ENCODE data around the gene MBTD1. TPM values are rescaled to one million over a fixed set of nuclear protein-coding genes. Genes with fewer than 3 reads are reported as not detected.

MBTD1 gene
- total and polyA plus RNA-seq, 7 experiments from 2014 or later, result 7.0 to 35.8 (median 27.3) TPM

GRCh38 chr17:51244041-51244440 is 15.8 kb downstream of the MBTD1 start:
- Mint-ChIP-seq H3K27me3 (no peaks in the 10 kb centered on the region), H3K36me3 (peaks cover 0 to 20% (median 5%) of the 10 kb centered on the region in 5 donors), H3K4me3 (no peak overlapping the region), H3K9me3 (no peaks in the 10 kb centered on the region), H3K4me1 (peaks cover 7 to 48% (median 40%) of the 10 kb centered on the region in 7 donors), H3K27ac (no peak overlapping the region)
- ChIA-PET POLR2A (no interaction called here), CTCF (no interaction called here)
- Histone ChIP-seq H3K36me3 (ENCODE audit: control insufficient read depth in 2 of 3, insufficient read depth in 3 of 3, low read length in 3 of 3) (no peaks in the 10 kb centered on the region), H3K27me3 (ENCODE audit: control insufficient read depth in 2 of 2, insufficient read depth in 2 of 2, low read length in 2 of 2) (no peaks in the 10 kb centered on the region), H3K4me1 (ENCODE audit: control insufficient read depth in 2 of 2, insufficient read depth in 2 of 2, low read length in 2 of 2) (no peaks in the 10 kb centered on the region), H3K4me3 (ENCODE audit: low read length) (no peak overlapping the region), H3K9me3 (ENCODE audit: control insufficient read depth in 2 of 3, low read length in 3 of 3) (no peaks in the 10 kb centered on the region), H3K27ac (ENCODE audit: low read depth, low read length) (no peak overlapping the region)
- DNase-seq (no peak), ATAC-seq (no peak)
- intact Hi-C loops (cut with micrococcal nuclease), result no loop called here

GRCh38 chr17:51240275-51240674 is 19.6 kb downstream of the MBTD1 start:
- DNase-seq (no peak), ATAC-seq (no peak)
- Histone ChIP-seq H3K36me3 (ENCODE audit: control insufficient read depth in 2 of 3, insufficient read depth in 3 of 3, low read length in 3 of 3) (no peaks in the 10 kb centered on the region), H3K27ac (ENCODE audit: low read depth, low read length) (no peak overlapping the region), H3K4me3 (ENCODE audit: low read length) (no peak overlapping the region), H3K27me3 (ENCODE audit: control insufficient read depth in 2 of 2, insufficient read depth in 2 of 2, low read length in 2 of 2) (no peaks in the 10 kb centered on the region), H3K9me3 (ENCODE audit: control insufficient read depth in 2 of 3, low read length in 3 of 3) (no peaks in the 10 kb centered on the region), H3K4me1 (ENCODE audit: control insufficient read depth in 2 of 2, insufficient read depth in 2 of 2, low read length in 2 of 2) (no peaks in the 10 kb centered on the region)
- POLR2A ChIA-PET, result interaction anchor here (0.6 kb wide), 1 partner anchor 17 kb away, joined by 3 read pairs; no protein-coding TSS in a partner anchor
- Mint-ChIP-seq H3K9me3 (no peaks in the 10 kb centered on the region), H3K36me3 (peaks cover 0 to 12% (median 0%) of the 10 kb centered on the region in 5 donors), H3K4me1 (peaks cover 26 to 75% (median 60%) of the 10 kb centered on the region in 7 donors), H3K4me3 (no peak overlapping the region), H3K27ac (peak overlapping the region in 5 of 9 donors; percentile 28 to 81 (median 38)), H3K27me3 (no peaks in the 10 kb centered on the region)
- CTCF ChIA-PET, result no interaction called here
- intact Hi-C loops (cut with micrococcal nuclease), result no loop called here

- Mint-ChIP-seq H3K4me3 (peak overlapping the region; percentile 2 to 86 (median 61)), H3K9me3 (no peaks in the 10 kb centered on the region), H3K36me3 (peaks cover 0 to 6% (median 0%) of the 10 kb centered on the region in 5 donors), H3K27me3 (no peaks in the 10 kb centered on the region), H3K4me1 (peaks cover 19 to 80% (median 56%) of the 10 kb centered on the region in 7 donors), H3K27ac (peak overlapping the region in 8 of 9 donors; percentile 20 to 69 (median 41))
- Histone ChIP-seq H3K27ac (ENCODE audit: low read depth, low read length) (no peak overlapping the region), H3K4me3 (ENCODE audit: low read length) (no peak overlapping the region), H3K4me1 (ENCODE audit: control insufficient read depth in 2 of 2, insufficient read depth in 2 of 2, low read length in 2 of 2) (no peaks in the 10 kb centered on the region), H3K36me3 (ENCODE audit: control insufficient read depth in 2 of 3, insufficient read depth in 3 of 3, low read length in 3 of 3) (no peaks in the 10 kb centered on the region), H3K27me3 (ENCODE audit: control insufficient read depth in 2 of 2, insufficient read depth in 2 of 2, low read length in 2 of 2) (no peaks in the 10 kb centered on the region), H3K9me3 (ENCODE audit: control insufficient read depth in 2 of 3, low read length in 3 of 3) (no peaks in the 10 kb centered on the region)
- ChIA-PET CTCF (interaction anchor here (0.6 to 0.7 kb wide), 2 partner anchors 24 to 544 kb away, joined by 3 to 4 read pairs; no protein-coding TSS in a partner anchor), POLR2A (interaction anchor here (0.7 to 0.8 kb wide), 3 partner anchors 17 to 65 kb away, joined by 3 read pairs; no protein-coding TSS in a partner anchor)
- peak in 2 of 9 donors; percentile 5 to 7 for DNase-seq
- intact Hi-C loops (cut with micrococcal nuclease), result no loop called here
- peak; percentile 82 for ATAC-seq
Measured at GRCh38 chr17:51238255-51238887, 21.5 kb downstream of the MBTD1 start.

GRCh38 chr17:51234162-51234561 is 25.7 kb downstream of the MBTD1 start:
- no peak overlapping the region for H3K4me3 Mint-ChIP-seq
- peaks cover 30 to 77% (median 59%) of the 10 kb centered on the region in 7 donors for H3K4me1 Mint-ChIP-seq
- ChIA-PET POLR2A (no interaction called here), CTCF (no interaction called here)
- intact Hi-C loops (cut with micrococcal nuclease), result no loop called here
- Histone ChIP-seq H3K36me3 (ENCODE audit: control insufficient read depth in 2 of 3, insufficient read depth in 3 of 3, low read length in 3 of 3) (no peaks in the 10 kb centered on the region), H3K27ac (ENCODE audit: low read depth, low read length) (no peak overlapping the region), H3K27me3 (ENCODE audit: control insufficient read depth in 2 of 2, insufficient read depth in 2 of 2, low read length in 2 of 2) (no peaks in the 10 kb centered on the region), H3K9me3 (ENCODE audit: control insufficient read depth in 2 of 3, low read length in 3 of 3) (no peaks in the 10 kb centered on the region), H3K4me1 (ENCODE audit: control insufficient read depth in 2 of 2, insufficient read depth in 2 of 2, low read length in 2 of 2) (peaks cover 0 to 3% of the 10 kb centered on the region in 2 donors), H3K4me3 (ENCODE audit: low read length) (no peak overlapping the region)
- no peaks in the 10 kb centered on the region for H3K9me3 Mint-ChIP-seq
- ATAC-seq, result no peak
- peaks cover 0 to 9% (median 5%) of the 10 kb centered on the region in 5 donors for H3K36me3 Mint-ChIP-seq
- peak overlapping the region in 1 of 9 donors; percentile 48 for H3K27ac Mint-ChIP-seq
- no peak for DNase-seq
- H3K27me3 Mint-ChIP-seq, result no peaks in the 10 kb centered on the region

- H3K9me3 Mint-ChIP-seq, result no peaks in the 10 kb centered on the region
- H3K27me3 Mint-ChIP-seq, result no peaks in the 10 kb centered on the region
- POLR2A ChIA-PET, result no interaction called here
- H3K4me1 ChIP-seq (ENCODE audit: control insufficient read depth in 2 of 2, insufficient read depth in 2 of 2, low read length in 2 of 2), result peaks cover 0 to 3% of the 10 kb centered on the region in 2 donors
- H3K4me1 Mint-ChIP-seq, result peaks cover 18 to 65% (median 42%) of the 10 kb centered on the region in 7 donors
- H3K4me3 ChIP-seq (ENCODE audit: low read length), result no peak overlapping the region
- H3K4me3 Mint-ChIP-seq, result no peak overlapping the region
- no peaks in the 10 kb centered on the region for H3K27me3 ChIP-seq (ENCODE audit: control insufficient read depth in 2 of 2, insufficient read depth in 2 of 2, low read length in 2 of 2)
- ATAC-seq, result no peak
- H3K27ac ChIP-seq (ENCODE audit: low read depth, low read length), result no peak overlapping the region
- CTCF ChIA-PET, result no interaction called here
- intact Hi-C loops (cut with micrococcal nuclease), result no loop called here
- H3K9me3 ChIP-seq (ENCODE audit: control insufficient read depth in 2 of 3, low read length in 3 of 3), result no peaks in the 10 kb centered on the region
- no peak overlapping the region for H3K27ac Mint-ChIP-seq
- no peak for DNase-seq
- H3K36me3 Mint-ChIP-seq, result peaks cover 0 to 5% (median 3%) of the 10 kb centered on the region in 5 donors
- no peaks in the 10 kb centered on the region for H3K36me3 ChIP-seq (ENCODE audit: control insufficient read depth in 2 of 3, insufficient read depth in 3 of 3, low read length in 3 of 3)
Measured at GRCh38 chr17:51231999-51232398, 27.9 kb downstream of the MBTD1 start.

GRCh38 chr17:51230306-51230705 is 29.5 kb downstream of the MBTD1 start:
- CTCF ChIA-PET, result interaction anchor here (1.2 kb wide), 1 partner anchor 9 kb away, joined by 3 read pairs; no protein-coding TSS in a partner anchor

More at GRCh38 chr17:51230306-51230705, 29.5 kb downstream of the MBTD1 start:
- Mint-ChIP-seq H3K4me1 (peaks cover 22 to 56% (median 40%) of the 10 kb centered on the region in 7 donors), H3K4me3 (no peak overlapping the region), H3K9me3 (no peaks in the 10 kb centered on the region), H3K36me3 (peaks cover 0 to 5% (median 2%) of the 10 kb centered on the region in 5 donors), H3K27ac (peak overlapping the region in 6 of 9 donors; percentile 9 to 85 (median 62)), H3K27me3 (no peaks in the 10 kb centered on the region)
- H3K4me3 ChIP-seq (ENCODE audit: low read length), result no peak overlapping the region
- no peaks in the 10 kb centered on the region for H3K36me3 ChIP-seq (ENCODE audit: control insufficient read depth in 2 of 3, insufficient read depth in 3 of 3, low read length in 3 of 3)
- no peaks in the 10 kb centered on the region for H3K27me3 ChIP-seq (ENCODE audit: control insufficient read depth in 2 of 2, insufficient read depth in 2 of 2, low read length in 2 of 2)
- H3K27ac ChIP-seq (ENCODE audit: low read depth, low read length), result no peak overlapping the region
- ATAC-seq, result no peak
- DNase-seq, result no peak
- no peaks in the 10 kb centered on the region for H3K9me3 ChIP-seq (ENCODE audit: control insufficient read depth in 2 of 3, low read length in 3 of 3)
- intact Hi-C loops (cut with micrococcal nuclease), result no loop called here
- POLR2A ChIA-PET, result no interaction called here
- H3K4me1 ChIP-seq (ENCODE audit: control insufficient read depth in 2 of 2, insufficient read depth in 2 of 2, low read length in 2 of 2), result peaks cover 0 to 3% of the 10 kb centered on the region in 2 donors
